IMR-90 (cell line): Measurements from ENCODE around the gene MSI2. TPM values are rescaled to one million over a fixed set of nuclear protein-coding genes. Genes with fewer than 3 reads are reported as not detected.

Source experiments
- ATAC-seq: fragments of 200-7000 bp; cut with Tn5 transposase; 2 replicates; pipeline ENCODE4 v1.9.1; 2020; ENCODE audit warnings: low read depth, mild to moderate bottlenecking, moderate library complexity
- BruUV-seq: library from RNA; stranded (reverse); fragments of 400-500 nt; replicated peaks from 2 replicates; lab custom pipeline; 2021; lab: Mats Ljungman, UMichigan
- CTCF ChIA-PET: fragments of 300-600 bp; formaldehyde crosslinking; extraction: SDS; loops from one replicate; lab custom pipeline; 2021; ENCODE audit warnings: antibody characterized with exemption; lab: Yijun Ruan, JAX
- POLR2A ChIA-PET: fragments of 300-600 bp; sonication (Branson Sonifier 250); formaldehyde crosslinking; loops from one replicate; lab custom pipeline; 2022; ENCODE audit warnings: antibody characterized with exemption; ENCODE audit not compliant: unreplicated experiment; lab: Charles Lee
- DNase-seq: peaks from one replicate; pipeline ENCODE4 v3.0.0; 2013
- H2AFZ ChIP-seq: replicated peaks from 2 replicates; pipeline ENCODE3; 2013; ENCODE audit warnings: low read length, mild to moderate bottlenecking; ENCODE audit not compliant: poor library complexity
- H2AK5ac ChIP-seq: 2 replicates; pipeline ENCODE4 v1.6.1; 2013; ENCODE audit warnings: low read depth, low read length, inconsistent platforms
- H2AK9ac ChIP-seq: replicated peaks from 2 replicates; pipeline ENCODE3; 2013; ENCODE audit warnings: mild to moderate bottlenecking, low read depth, low read length, moderate library complexity; ENCODE audit not compliant: poor library complexity
- H2BK120ac ChIP-seq: 2 replicates; pipeline ENCODE4 v1.6.1; 2013; ENCODE audit warnings: low read depth, low read length, inconsistent platforms
- H2BK15ac ChIP-seq: 3 replicates; pipeline ENCODE4 v1.6.1; 2013; ENCODE audit warnings: low read depth, low read length, inconsistent platforms
- H2BK20ac ChIP-seq: 2 replicates; pipeline ENCODE4 v1.6.1; 2013; ENCODE audit warnings: low read depth, mild to moderate bottlenecking, inconsistent platforms, low read length, moderate library complexity
- H2BK5ac ChIP-seq: 2 replicates; pipeline ENCODE4 v1.6.1; 2013; ENCODE audit warnings: mild to moderate bottlenecking, low read depth, low read length, inconsistent platforms; ENCODE audit not compliant: poor library complexity, severe bottlenecking
- H3K14ac ChIP-seq: replicated peaks from 2 replicates; pipeline ENCODE4 v1.6.1; 2013; ENCODE audit warnings: low read depth, low read length, inconsistent platforms
- H3K18ac ChIP-seq: 2 replicates; pipeline ENCODE4 v1.6.1; 2013; ENCODE audit warnings: low read depth, low read length, control low read depth
- H3K23ac ChIP-seq: 2 replicates; pipeline ENCODE4 v1.6.1; 2013; ENCODE audit warnings: low read depth, low read length, inconsistent platforms
- H3K27ac ChIP-seq: 2 replicates; pipeline ENCODE4 v1.5.1; 2013; ENCODE audit warnings: mild to moderate bottlenecking, control low read depth, low read length; ENCODE audit not compliant: insufficient read depth
- H3K27me3 ChIP-seq: 2 replicates; pipeline ENCODE4 v1.6.1; 2013; ENCODE audit warnings: low read length; ENCODE audit not compliant: control insufficient read depth, insufficient read depth
- H3K36me3 ChIP-seq: 2 replicates; pipeline ENCODE4 v1.6.1; 2013; ENCODE audit warnings: low read length, mixed read lengths; ENCODE audit not compliant: control insufficient read depth, insufficient read depth
- H3K4ac ChIP-seq: 2 replicates; pipeline ENCODE4 v1.6.1; 2013; ENCODE audit warnings: low read depth, low read length, inconsistent platforms
- H3K4me1 ChIP-seq: 2 replicates; pipeline ENCODE4 v1.6.1; 2013; ENCODE audit warnings: low read length, mixed read lengths; ENCODE audit not compliant: control insufficient read depth, insufficient read depth
- H3K4me2 ChIP-seq: 2 replicates; pipeline ENCODE4 v1.6.1; 2013; ENCODE audit warnings: low read depth, mild to moderate bottlenecking, control low read depth, low read length, moderate library complexity
- H3K4me3 ChIP-seq: 2 replicates; pipeline ENCODE4 v1.5.1; 2013; ENCODE audit warnings: low read depth, mild to moderate bottlenecking, control low read depth, low read length, moderate library complexity; ENCODE audit not compliant: insufficient read depth
- H3K56ac ChIP-seq: 2 replicates; pipeline ENCODE4 v1.6.1; 2013; ENCODE audit warnings: low read length, inconsistent platforms; ENCODE audit not compliant: insufficient read depth; ENCODE audit errors: extremely low read depth
- H3K79me1 ChIP-seq, 2 experiments: 2 replicates each; pipeline ENCODE4 v1.6.1; 2013; ENCODE audit warnings: low read length in 2 of 2, inconsistent platforms in 1 of 2, low read depth in 1 of 2
- H3K9ac ChIP-seq: 2 replicates; pipeline ENCODE4 v1.6.1; 2013; ENCODE audit warnings: low read depth, low read length, control low read depth
- H3K9me1 ChIP-seq: 2 replicates; pipeline ENCODE4 v1.6.1; 2013; ENCODE audit warnings: low read length, inconsistent platforms; ENCODE audit not compliant: insufficient read depth
- H3K9me3 ChIP-seq: 2 replicates; pipeline ENCODE4 v1.6.1; 2013; ENCODE audit warnings: low read length; ENCODE audit not compliant: control insufficient read depth, insufficient read depth
- H4K20me1 ChIP-seq: 2 replicates; pipeline ENCODE4 v1.6.1; 2013; ENCODE audit warnings: low read length, inconsistent platforms; ENCODE audit not compliant: insufficient read depth
- H4K5ac ChIP-seq: 2 replicates; pipeline ENCODE4 v1.6.1; 2013; ENCODE audit warnings: mild to moderate bottlenecking, low read depth, low read length, control low read depth
- H4K8ac ChIP-seq, 2 experiments: 2 replicates each; pipeline ENCODE4 v1.6.1; 2013; ENCODE audit warnings: low read depth in 2 of 2, low read length in 2 of 2, control low read depth in 1 of 2, inconsistent platforms in 1 of 2
- H4K91ac ChIP-seq: 2 replicates; pipeline ENCODE4 v1.6.1; 2013; ENCODE audit warnings: low read depth, low read length, inconsistent platforms; ENCODE audit not compliant: insufficient read depth
- SMC3 ChIP-seq: fragments of 150-350 bp; IDR thresholded peaks from 2 replicates; pipeline ENCODE4 v1.6.1; 2016; ENCODE audit warnings: low read depth, mild to moderate bottlenecking, antibody characterized with exemption, low read length, moderate library complexity
- WGBS, 2 experiments: methylation state at CpG; one replicate each; pipeline versions ENCODE4 v1.1.5 to v1.1.7; 2013; ENCODE audit warnings: missing lambda C conversion rate in 2 of 2; ENCODE audit not compliant: insufficient read length in 1 of 2; ENCODE audit errors: extremely low coverage in 2 of 2; 5-methylcytosine and 5-hydroxymethylcytosine counted together
- dilution Hi-C: fragments of 300-500 bp; cut with HindIII; formaldehyde crosslinking; loops from one replicate; pipeline ENCODE4 v1.14.3; 2018; ENCODE audit warnings: low sequenced_read_pairs; ENCODE audit not compliant: unreplicated experiment
- in situ Hi-C: fragments of 300-500 bp; cut with MboI; formaldehyde crosslinking; loops from 3 replicates; pipeline ENCODE4 v1.14.3; 2019; ENCODE audit warnings: low sequenced_read_pairs, inconsistent platforms, mixed read lengths
- intact Hi-C: fragments of 100-400 bp; cut with micrococcal nuclease; formaldehyde crosslinking; loops from 2 replicates; pipeline ENCODE4 v1.10.0; 2022
- polyA plus RNA-seq, 3 experiments: library from polyadenylated mRNA; depleted of rRNA; stranded (reverse); fragments of >200 nt; gene quantifications; 2 replicates each; pipeline ENCODE4 v1.2.3, GENCODE V29; 2012; ENCODE audit warnings: low replicate concordance in 1 of 3
- total RNA-seq: library from RNA; depleted of rRNA; stranded (reverse); fragments of >200 nt; gene quantifications from 2 replicates; pipeline ENCODE4 v1.2.3, GENCODE V29; 2012

The MSI2 gene
- total and polyA plus RNA-seq, 2 of the 4 experiments (the other 2 are of a cell fraction): 13.0 to 16.0 TPM

DNA sequence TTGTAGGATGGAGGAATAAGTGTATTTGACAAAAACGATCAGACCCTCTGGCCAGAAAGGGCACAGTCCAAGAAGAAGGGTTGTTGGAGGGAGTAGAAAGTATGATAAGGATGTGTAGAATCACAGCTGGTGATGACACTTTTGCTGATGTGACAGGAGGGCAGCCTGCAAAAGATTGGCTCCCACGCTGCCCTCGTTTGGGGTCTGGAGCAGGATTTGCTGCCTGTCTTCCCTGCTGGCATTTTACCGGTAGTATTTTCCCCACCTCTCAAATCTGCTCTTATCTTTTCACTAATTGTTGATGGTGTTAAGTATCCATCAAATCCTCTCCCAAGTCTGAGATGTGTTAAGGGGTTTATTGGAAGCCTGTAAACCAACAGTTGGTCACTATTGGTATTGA lies 280.0 kb downstream of the MSI2 start:
- intact Hi-C loops (no loop called here), dilution Hi-C loops (no loop called here), in situ Hi-C loops (no loop called here)
- CTCF ChIA-PET: no interaction called here
- ATAC-seq (no peak), DNase-seq (no peak)
- peak overlapping the region; percentile 43; the same call in 1 of the 2 replicates for H2AK5ac ChIP-seq
- H3K9me1 ChIP-seq: peaks cover 15% of the 10 kb centered on the region; the same call in 1 of the 2 replicates
- no peak overlapping the region for H3K23ac ChIP-seq
- H3K27ac ChIP-seq: no peak overlapping the region
- POLR2A ChIA-PET: no interaction called here
- no peak overlapping the region for H3K4me3 ChIP-seq
- no peak overlapping the region for H3K56ac ChIP-seq
- H3K9ac ChIP-seq: no peak overlapping the region
- no peak overlapping the region; the same call in 2 of the 3 replicates for H2BK15ac ChIP-seq
- no peaks in the 10 kb centered on the region for H4K20me1 ChIP-seq
- H4K91ac ChIP-seq: no peak overlapping the region
- H3K4me2 ChIP-seq: no peak overlapping the region
- no peak overlapping the region for H2BK5ac ChIP-seq
- H2AFZ ChIP-seq: no peak overlapping the region
- peaks cover 3% of the 10 kb centered on the region; the same call in 1 of the 2 replicates for H3K4me1 ChIP-seq
- peak overlapping the region; percentile 27; the same call in 1 of the 2 replicates for H3K4ac ChIP-seq
- no peak overlapping the region for H3K18ac ChIP-seq
- no peak overlapping the region; a peak in 1 of 4 replicates for H4K8ac ChIP-seq
- no peaks in the 10 kb centered on the region for H3K27me3 ChIP-seq
- no peak overlapping the region for H2AK9ac ChIP-seq
- TF ChIP-seq SMC3: no peak
- H3K14ac ChIP-seq: no peak overlapping the region
- no peak overlapping the region for H2BK20ac ChIP-seq
- H3K36me3 ChIP-seq: no peaks in the 10 kb centered on the region
- peaks cover 2% of the 10 kb centered on the region; the same call in 1 of the 2 replicates for H3K9me3 ChIP-seq
- BruUV-seq: no TSS peak
- H4K5ac ChIP-seq: no peak overlapping the region
- no peak overlapping the region for H2BK120ac ChIP-seq
- no CpG with 5 or more reads among the region's 4 CpGs for WGBS, 2 experiments
- 0 out of 4 replicates have a peak, but pooled peaks cover 0 to 5% of the 10 kb centered on the region in 2 experiments for H3K79me1 ChIP-seq
